Osteoblast (primary cell): ENCODE results near the gene LCNL1. TPM values are rescaled to one million over a fixed set of nuclear protein-coding genes. Genes with fewer than 3 reads are reported as not detected.
A peak's percentile ranks its signal among the peaks of the same experiment; 100 is the strongest.

Experiments used
- DNase-seq: peaks from one replicate; pipeline ENCODE4 v3.0.0; 2011; ENCODE audit warnings: low spot score, mixed read lengths; ENCODE audit not compliant: insufficient read length; ENCODE audit errors: missing footprints
- H2AFZ ChIP-seq: 2 replicates; pipeline ENCODE4 v1.6.0; 2011; ENCODE audit warnings: mild to moderate bottlenecking, low read length
- H3K27ac ChIP-seq: 2 replicates; pipeline ENCODE4 v1.5.1; 2011; ENCODE audit warnings: mild to moderate bottlenecking, low read depth, low read length, moderate library complexity
- H3K27me3 ChIP-seq: 2 replicates; pipeline ENCODE4 v1.6.0; 2012; ENCODE audit warnings: mild to moderate bottlenecking, control low read depth, inconsistent platforms, low read length, moderate library complexity; ENCODE audit not compliant: insufficient read depth
- H3K36me3 ChIP-seq: 2 replicates; pipeline ENCODE4 v1.5.1; 2011; ENCODE audit warnings: mild to moderate bottlenecking, low read length, control low read depth, moderate library complexity; ENCODE audit not compliant: insufficient read depth
- H3K4me1 ChIP-seq: 2 replicates; pipeline ENCODE4 v1.5.1; 2011; ENCODE audit warnings: mild to moderate bottlenecking, low read length, control low read depth, moderate library complexity; ENCODE audit not compliant: insufficient read depth
- H3K4me2 ChIP-seq: 2 replicates; pipeline ENCODE4 v1.6.0; 2011; ENCODE audit warnings: mild to moderate bottlenecking, low read length; ENCODE audit not compliant: insufficient read depth
- H3K4me3 ChIP-seq: fragments of 200-600 bp; sonication (generic); 3 replicates; pipeline ENCODE4 v1.5.1; 2012; ENCODE audit warnings: mild to moderate bottlenecking, low read length, inconsistent platforms; ENCODE audit not compliant: insufficient read depth
- H3K79me2 ChIP-seq: 2 replicates; pipeline ENCODE4 v1.6.0; 2012; ENCODE audit warnings: mild to moderate bottlenecking, low read length, control low read depth, inconsistent platforms; ENCODE audit not compliant: insufficient read depth
- H3K9me3 ChIP-seq: 2 replicates; pipeline ENCODE4 v1.5.1; 2011; ENCODE audit warnings: low read depth, low read length, control low read depth
- H4K20me1 ChIP-seq: 2 replicates; pipeline ENCODE4 v1.6.0; 2012; ENCODE audit warnings: mild to moderate bottlenecking, low read length, control low read depth; ENCODE audit not compliant: insufficient read depth
- CTCF ChIP-seq: IDR thresholded peaks from 2 replicates; pipeline ENCODE4 v1.5.1; 2011; ENCODE audit warnings: mild to moderate bottlenecking, low read depth, low read length, moderate library complexity; ENCODE audit errors: extremely low read depth
- total RNA-seq: library from RNA; depleted of rRNA; stranded (reverse); fragments of >200 nt; gene quantifications from 2 replicates; pipeline ENCODE4 v1.2.3, GENCODE V29; 2012

Gene LCNL1
- total RNA-seq, 1 donor: 5.4 TPM

- Histone ChIP-seq H3K4me2 (peak overlapping the region; percentile 82), H3K9me3 (no peaks in the 10 kb centered on the region), H3K36me3 (no peaks in the 10 kb centered on the region), H2AFZ (no peak overlapping the region), H4K20me1 (peaks cover 15% of the 10 kb centered on the region), H3K27me3 (no peaks in the 10 kb centered on the region), H3K4me1 (peaks cover 15% of the 10 kb centered on the region), H3K4me3 (peak overlapping the region; percentile 71), H3K79me2 (no peaks in the 10 kb centered on the region), H3K27ac (no peak overlapping the region)
- no peak for TF ChIP-seq CTCF
- no peak for DNase-seq
Measured at GRCh38 chr9:137026828-137027227, 44.0 kb downstream of the LCNL1 start.

GRCh38 chr9:137027369-137028262, 44.8 kb downstream of the LCNL1 start, which contains the start of gene ABCA2:
Gene ABCA2 (minus strand): TSS chr9:137028237. CDS start chr9:137028140, 97 bp downstream.
- Histone ChIP-seq H3K27ac (no peak within 1 kb of the TSS), H3K4me1 (peaks cover 15% of the 10 kb centered on the region), H2AFZ (peak within 1 kb of the TSS; percentile 59), H3K27me3 (no peaks in the 10 kb centered on the region), H3K36me3 (no peaks in the 10 kb centered on the region), H4K20me1 (peaks cover 10% of the 10 kb centered on the region), H3K79me2 (no peaks in the 10 kb centered on the region), H3K9me3 (no peaks in the 10 kb centered on the region), H3K4me3 (peak within 1 kb of the TSS; percentile 71), H3K4me2 (peak within 1 kb of the TSS; percentile 90)
- no peak for DNase-seq
- TF ChIP-seq CTCF: no peak

- Histone ChIP-seq H3K27ac (no peak overlapping the region), H2AFZ (peak overlapping the region; percentile 59), H3K27me3 (no peaks in the 10 kb centered on the region), H3K4me2 (peak overlapping the region; percentile 90), H3K36me3 (no peaks in the 10 kb centered on the region), H3K79me2 (no peaks in the 10 kb centered on the region), H3K4me1 (peaks cover 15% of the 10 kb centered on the region), H3K4me3 (peak overlapping the region; percentile 71), H3K9me3 (no peaks in the 10 kb centered on the region), H4K20me1 (peaks cover 10% of the 10 kb centered on the region)
- no peak for TF ChIP-seq CTCF
- DNase-seq: peak; percentile 98
Measured at GRCh38 chr9:137028263-137029057, 45.7 kb downstream of the LCNL1 start.
